H1 (cell line): ENCODE data around the gene RMDN3. TPM values are rescaled to one million over a fixed set of nuclear protein-coding genes. Genes with fewer than 3 reads are reported as not detected.

Source experiments
- ATF2 ChIP-seq: IDR thresholded peaks from 2 replicates; pipeline ENCODE4 v1.6.1; 2012; ENCODE audit warnings: low read length, inconsistent platforms
- BACH1 ChIP-seq: IDR thresholded peaks from 2 replicates; pipeline ENCODE4 v1.6.1; 2012; ENCODE audit warnings: low read length, improper control_type of control experiment
- CTCF ChIP-seq, 3 experiments: IDR thresholded peaks; 1 replicate in 2 of 3; 2 replicates in 1 of 3; pipeline versions ENCODE4 v1.5.1 to v1.6.1; 2011; ENCODE audit warnings: low read length in 3 of 3, mild to moderate bottlenecking in 3 of 3, inconsistent platforms in 2 of 3, low read depth in 1 of 3, moderate library complexity in 1 of 3; ENCODE audit not compliant: insufficient read depth in 1 of 3; ENCODE audit errors: control extremely low read depth in 1 of 3
- RXRA ChIP-seq: IDR thresholded peaks from 2 replicates; pipeline ENCODE4 v1.6.1; 2011; ENCODE audit warnings: low read depth, mild to moderate bottlenecking, low read length, moderate library complexity; ENCODE audit not compliant: insufficient read depth
- SRF ChIP-seq: IDR thresholded peaks from 2 replicates; pipeline ENCODE4 v1.6.1; 2011; ENCODE audit warnings: mild to moderate bottlenecking, low read depth, low read length, moderate library complexity
- polyA plus RNA-seq, 7 experiments: library from polyadenylated mRNA; depleted of rRNA in 3 of 7; stranded (reverse) in 5 of 7; unstranded in 2 of 7; fragments of >200 nt in 5 of 7; fragments of 200-250 nt in 2 of 7; gene quantifications; 1 replicate in 5 of 7; 2 replicates in 1 of 7; 4 replicates in 1 of 7; pipeline versions ENCODE4 v1.2.1 to v1.2.3, GENCODE V29; 2011 to 2013; ENCODE audit warnings: missing spikeins in 2 of 7, mixed read lengths in 2 of 7
- total RNA-seq: library from RNA; stranded (reverse); fragmentation: NEBNext Ultra II Directional; extraction: Animal tissue kit (Norgen Biotek cat#: 25700); gene quantifications from 2 replicates; pipeline ENCODE4 v1.2.1, GENCODE V29; 2021

RMDN3 gene
- total and polyA plus RNA-seq, 2 of the 8 experiments (the other 6 are each of a cell fraction or from before 2014, with no cell fraction given), result 10.8 to 24.1 TPM

GRCh38 chr15:40722354-40722753 is 32.7 kb downstream of the RMDN3 start (continued):
- TF ChIP-seq CTCF (IDR thresholded peaks at IDR 0.05; ENCODE audit: control extremely low read depth in 1 of 3, insufficient read depth in 1 of 3, low read depth in 1 of 3, low read length in 3 of 3) (no peak), RXRA (no peak), ATF2 (no peak), SRF (no peak), BACH1 (no peak)
